GM19463 (cell line): Measurements from ENCODE around the gene TARBP1.
"Not testable (repeated sequence)": the region's sequence is repeated elsewhere in the genome, so short reads cannot be mapped to it uniquely, and the experiment has no call there.

Source experiments
- ATAC-seq: cut with Tn5 transposase; IDR thresholded peaks from one replicate; pipeline ENCODE4 v1.9.1; 2021; ENCODE audit warnings: mild to moderate bottlenecking, moderate library complexity; ENCODE audit not compliant: unreplicated experiment

TARBP1 gene

DNA sequence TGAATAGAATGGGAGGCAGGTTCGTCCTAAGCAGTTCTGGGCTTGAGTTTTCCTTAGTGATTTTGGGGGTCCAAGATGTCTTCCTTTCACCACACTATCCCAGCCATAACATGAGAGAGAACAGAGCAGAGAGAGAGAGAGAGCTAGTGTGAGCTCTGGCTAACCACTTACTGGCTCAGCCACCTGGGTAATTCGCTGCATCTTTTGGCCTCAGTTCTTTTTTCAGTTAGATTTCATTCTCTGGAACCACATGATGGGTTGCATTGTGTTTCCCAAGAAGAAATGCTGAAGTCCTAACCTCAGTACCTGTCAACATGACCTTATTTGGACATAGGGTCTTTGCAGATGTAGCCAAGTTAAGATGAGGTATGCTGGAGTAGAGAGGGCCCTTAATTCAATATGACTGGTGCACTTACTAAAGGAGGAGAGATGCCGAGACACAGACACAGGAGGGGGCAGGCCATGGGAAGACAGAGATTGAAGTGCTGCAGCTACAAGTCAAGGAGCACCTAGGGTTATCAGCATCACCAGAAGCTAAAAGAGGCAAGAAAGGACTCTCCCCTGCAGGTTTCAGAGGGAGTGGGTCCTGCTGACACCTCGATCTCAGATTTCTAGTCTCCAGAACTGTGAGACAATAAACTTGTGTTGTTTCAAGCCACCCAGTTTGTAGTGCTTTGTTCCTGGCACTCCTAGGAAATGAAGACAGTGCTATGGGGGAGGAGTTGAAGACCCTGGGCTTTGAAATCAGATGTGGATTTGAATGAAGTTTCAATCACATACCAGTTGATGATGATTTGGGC, 26.2 kb upstream of the TARBP1 start:
- no peak for ATAC-seq

DNA sequence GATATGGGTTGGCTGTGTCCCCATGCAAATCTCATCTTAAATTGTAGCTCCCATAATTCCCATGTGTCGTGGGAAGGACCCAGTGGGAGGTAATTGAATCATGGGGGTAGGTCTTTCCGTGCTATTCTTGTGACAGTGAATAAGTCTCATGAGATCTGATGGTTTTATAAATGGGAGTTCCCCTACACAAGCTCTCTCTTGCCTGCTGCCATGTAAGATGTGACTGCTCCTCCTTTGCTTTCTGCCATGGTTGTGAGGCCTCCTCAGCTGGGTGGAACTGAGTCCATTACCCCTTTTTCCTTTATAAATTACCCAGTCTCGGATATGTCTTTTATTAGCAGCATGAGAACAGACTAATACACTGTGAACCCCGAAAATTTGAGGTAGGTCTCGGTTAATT, 25.3 kb upstream of the TARBP1 start:
- not testable (repeated sequence) for ATAC-seq

DNA sequence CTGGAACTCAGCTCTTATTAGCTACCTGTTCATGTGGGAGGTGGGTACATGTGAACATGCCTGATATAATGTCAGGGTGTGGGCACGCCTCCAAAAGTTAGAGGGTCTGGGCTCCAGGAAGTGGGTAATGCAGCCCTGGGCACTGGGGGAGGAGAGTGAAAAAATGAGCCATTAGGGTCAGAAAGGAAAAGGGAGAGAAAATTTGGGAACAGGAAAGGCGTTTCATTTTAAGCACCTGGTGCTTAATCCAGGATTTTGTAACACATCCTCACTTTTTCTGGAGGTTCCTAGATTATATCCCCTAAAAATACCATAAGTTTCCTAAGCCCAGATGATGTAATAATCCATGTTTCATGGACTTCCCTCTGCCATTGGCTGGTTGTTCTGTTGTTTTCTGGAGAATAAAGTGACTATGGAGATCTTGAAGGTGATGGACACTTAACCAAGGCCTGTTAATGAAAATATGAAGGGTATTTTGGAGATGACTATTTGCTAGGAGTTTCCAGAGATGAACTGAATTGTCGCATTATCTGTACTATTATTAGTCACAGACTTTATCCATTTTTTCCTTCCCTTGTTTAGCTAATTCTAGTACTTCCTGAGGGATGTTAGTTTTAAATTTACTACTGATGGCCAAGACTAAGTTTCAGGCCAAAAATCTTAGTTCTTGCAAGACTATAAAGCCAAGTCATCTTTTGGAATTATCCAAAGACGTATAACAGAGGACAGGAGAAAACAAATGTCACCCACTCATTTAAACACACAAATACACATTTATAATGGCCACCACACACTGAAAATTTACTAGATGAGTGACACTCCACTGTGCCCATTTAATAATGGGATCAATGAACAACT, 24.4 kb upstream of the TARBP1 start:
- ATAC-seq = no peak

DNA sequence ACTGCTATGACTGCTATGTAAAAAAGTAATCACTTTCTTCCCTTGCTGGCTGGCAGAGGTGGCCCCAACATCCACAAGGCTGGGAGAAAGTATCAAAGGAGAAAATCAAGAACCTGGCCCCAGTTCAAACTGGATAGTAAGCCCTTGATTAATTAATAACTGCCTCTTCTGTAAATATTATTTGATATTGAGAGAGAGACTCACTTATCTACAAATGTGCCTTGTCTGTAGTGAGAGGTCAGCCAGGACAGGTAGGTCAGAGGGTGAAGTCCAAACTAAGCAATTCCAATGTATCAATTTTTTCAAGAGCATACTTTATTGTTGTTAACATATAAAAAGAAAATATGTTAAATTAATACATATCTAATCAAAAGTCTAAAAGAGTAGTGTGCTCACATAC, 23.8 kb upstream of the TARBP1 start:
- no peak for ATAC-seq

DNA sequence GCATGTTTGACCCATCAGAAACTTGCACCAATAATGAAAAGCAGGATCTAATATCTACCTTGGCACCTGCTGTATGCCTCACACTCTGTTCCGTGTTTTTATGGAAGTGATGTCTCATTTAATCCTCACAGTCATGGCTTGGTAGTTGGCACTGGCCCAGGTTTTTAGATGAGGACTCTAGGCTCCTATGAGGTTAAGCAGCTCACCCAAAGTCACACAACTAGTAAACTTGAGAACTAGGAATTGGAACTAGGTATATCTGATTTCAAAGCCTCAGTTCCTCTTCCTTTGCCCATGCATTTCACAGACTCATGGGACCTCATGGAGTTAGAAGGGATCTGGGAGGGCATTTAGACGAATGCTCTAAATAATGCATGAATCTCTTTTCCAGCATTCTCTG, 21.3 kb upstream of the TARBP1 start:
- no peak for ATAC-seq

DNA sequence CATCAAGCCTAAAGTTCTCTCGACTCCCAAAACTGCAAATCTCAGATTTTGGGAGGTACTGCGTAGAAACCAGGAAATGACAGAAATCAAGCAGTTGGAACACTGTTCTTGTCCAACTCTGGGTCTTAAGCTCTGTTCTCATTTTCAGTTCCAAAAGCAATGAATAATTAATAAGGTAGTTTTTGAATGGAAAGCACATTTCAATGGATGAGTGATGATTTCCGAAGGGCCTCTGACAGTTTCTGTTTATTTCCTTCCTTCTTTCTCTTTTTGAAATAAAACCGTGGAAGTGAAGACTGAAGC, 20.9 kb upstream of the TARBP1 start:
- no peak for ATAC-seq

DNA sequence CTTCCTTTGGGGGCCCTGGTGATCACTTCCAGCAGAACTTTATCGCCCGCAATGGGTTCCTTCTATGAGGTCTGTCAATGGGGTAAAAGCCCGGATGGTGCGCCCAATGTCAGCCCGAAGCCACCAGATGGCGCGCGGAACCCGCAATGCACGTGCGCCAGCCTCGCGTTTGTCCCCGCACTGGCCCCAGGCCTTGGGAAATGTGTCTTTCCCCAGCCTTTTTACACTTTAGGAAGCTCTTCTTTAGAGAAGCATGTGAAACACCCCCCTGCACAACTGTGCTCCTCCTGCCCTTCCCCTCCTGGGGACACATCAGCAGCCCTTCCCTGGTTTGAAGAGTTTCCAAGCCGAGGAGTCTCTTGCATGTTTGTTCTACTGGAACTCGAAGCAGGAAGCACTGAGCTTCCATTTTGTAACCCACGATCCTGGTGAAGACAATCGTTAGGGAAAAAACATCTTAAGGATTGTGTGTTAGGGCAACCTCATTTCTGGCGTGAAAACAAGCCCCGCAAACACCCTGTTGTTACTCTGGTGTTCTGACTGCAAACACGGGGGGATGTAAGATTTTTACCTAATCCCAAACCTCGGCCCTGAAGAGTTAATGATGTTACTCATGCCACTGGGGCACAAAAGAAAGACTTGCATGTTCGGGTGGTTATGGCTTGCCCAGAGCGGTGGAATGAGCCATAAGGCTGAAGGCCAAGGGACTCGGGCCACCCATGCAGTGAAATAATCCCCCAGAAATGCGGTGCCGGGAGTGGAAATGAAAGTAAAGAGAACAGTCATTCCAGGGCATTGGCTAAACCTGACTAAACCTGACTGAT, 20.4 kb upstream of the TARBP1 start:
- ATAC-seq = peak; percentile 45

DNA sequence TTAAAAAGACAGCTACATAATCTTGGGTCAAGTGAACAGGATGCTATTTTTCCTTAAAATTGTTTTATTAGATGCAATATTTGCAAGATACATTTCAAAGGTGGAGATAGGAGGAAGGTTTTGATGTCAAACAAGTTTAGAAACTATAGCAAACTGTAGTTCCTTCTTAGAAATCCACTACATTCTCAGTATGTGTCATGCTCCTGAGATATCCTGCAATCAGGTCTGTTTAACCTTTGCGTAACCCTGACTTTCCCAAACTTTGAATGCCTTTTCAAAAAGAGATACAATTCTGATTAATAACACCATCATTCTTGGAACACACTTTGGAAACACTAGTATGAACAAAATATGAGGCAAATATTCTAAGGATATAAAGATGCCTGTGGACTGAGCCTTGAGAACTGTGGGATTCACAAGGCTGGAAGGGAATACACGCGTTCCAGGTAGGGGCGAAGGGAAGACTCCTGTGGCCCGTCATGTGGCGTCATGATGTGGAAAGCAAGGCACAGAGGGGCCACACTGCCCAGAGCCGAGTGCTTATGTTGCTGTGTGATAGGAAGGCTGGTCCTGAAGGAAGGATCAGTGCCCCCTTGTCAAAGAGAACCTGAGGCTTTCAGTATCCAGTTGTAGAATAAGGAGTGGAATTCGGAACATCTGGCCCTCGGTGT, 19.6 kb upstream of the TARBP1 start:
- ATAC-seq = no peak

DNA sequence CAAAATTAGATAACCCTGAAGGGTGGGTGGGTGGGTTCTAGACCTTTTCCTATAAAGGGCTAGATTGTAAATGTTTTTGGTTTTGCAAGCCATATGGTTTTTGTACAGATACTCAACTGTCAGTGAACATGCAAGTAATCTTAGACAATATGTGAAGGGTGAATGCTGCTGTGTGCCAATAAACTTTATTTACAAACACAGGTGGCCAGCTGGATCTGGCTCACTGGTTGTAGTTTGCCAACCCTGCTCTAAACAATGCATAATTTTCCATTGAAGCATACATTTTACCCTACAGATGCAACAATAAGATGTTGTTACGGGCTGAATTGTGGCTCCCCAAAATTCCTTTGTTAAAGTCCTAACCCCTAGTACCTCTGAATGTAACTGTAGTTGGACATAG, 18.6 kb upstream of the TARBP1 start:
- ATAC-seq = no peak

DNA sequence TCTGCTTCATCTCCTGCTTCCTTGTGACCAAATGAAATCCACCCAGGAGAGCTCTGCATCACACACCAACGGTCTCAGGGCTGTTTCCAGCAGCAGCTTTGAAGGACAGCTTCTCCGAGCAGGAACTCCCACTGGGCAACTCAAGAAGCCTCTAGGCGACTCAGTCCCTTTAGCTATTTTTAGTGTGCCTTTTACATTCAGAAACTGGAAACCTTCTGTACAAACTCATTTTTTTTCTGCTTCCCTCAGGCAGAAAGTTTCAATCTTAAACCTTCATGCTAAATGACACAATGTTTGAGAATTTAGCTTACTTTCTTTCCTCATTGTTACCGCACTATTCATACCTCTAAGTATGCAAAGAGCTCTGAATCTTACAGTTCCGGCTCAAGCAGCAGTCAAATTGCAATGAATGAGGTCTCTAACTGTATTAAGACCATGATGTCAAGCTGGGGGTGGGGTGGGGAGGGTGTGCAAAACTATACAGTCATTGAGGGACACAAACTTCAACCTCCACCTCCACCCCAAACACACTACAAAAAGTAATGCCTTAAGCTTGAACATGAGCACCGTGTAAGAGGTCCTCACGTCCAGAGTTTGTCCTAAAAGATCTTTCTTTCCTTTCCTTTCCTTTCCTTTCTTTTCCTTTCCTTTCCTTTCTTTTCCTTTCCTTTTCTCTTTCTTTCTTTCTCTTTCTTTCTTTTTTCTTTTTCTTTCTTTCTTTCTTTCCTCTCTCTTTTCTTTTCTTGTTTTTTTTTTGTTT, 16.4 kb upstream of the TARBP1 start:
- ATAC-seq = peak; percentile 72

DNA sequence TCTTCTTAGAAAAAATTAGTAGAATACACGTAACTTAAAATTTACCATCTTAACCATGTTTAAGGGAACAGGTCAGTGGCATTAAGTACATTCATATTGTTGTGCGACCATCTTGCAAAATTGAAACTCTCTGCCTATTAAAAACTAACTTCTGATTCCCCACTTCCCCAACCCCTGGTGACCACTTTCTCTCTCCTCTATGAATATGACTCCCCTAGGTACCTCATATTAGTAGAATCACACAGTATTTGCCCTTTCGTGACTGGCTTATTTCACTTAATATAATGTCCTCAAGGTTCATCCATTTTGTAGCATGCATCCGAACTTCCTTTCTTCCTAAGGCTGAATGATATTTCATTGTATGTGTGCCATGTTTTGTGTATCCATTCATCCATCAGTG, 15.1 kb upstream of the TARBP1 start:
- ATAC-seq = no peak

DNA sequence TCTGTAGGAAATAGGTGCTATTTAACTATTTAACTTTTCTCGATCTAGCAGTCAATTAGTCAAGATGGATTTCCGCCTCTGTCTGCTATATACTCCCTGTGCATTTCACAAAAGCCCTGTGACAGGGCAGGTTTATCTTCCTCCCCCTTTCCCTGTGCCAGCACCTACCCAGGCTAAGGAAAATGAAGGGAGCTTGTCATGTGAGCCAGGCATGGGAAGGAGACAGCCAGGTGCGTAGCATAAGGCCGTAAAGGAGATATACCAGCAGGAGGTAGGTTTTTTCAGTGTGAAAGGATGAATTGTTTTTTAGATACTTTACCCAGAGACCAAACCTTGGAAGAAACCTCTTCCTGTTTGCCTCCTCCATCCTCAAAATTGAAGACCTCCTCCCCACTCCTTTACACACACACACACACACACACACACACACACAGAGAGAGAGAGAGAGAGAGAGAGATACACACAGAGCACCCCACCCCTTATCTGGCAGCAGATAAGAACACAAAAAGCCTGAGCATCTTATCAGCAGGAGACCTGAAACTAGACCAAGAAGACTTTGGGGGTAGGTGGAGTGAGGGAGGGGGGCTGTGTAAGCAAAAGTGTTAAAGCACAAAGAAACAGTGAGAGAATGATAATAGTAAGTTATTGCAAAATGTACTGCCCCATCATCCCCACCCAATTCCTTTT, 12.0 kb upstream of the TARBP1 start:
- ATAC-seq = no peak

DNA sequence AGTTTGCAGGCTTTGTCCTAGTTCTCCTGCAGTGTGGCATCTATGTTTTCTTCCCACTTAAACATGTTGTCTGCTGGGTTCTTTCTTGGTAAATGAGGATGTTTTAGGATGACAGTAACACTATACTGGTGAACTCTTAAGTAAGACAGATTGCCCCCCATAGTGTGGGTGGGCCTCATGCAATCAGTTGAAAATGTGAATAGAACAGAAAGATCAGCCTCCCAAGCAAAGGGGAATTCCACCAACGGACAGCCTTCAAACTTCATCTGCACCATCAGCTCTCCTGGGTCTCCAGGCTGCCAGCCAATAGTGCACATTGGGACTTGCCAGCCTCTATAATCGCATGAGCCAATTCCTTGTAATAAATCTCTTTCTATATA, 10.7 kb upstream of the TARBP1 start:
- no peak for ATAC-seq

DNA sequence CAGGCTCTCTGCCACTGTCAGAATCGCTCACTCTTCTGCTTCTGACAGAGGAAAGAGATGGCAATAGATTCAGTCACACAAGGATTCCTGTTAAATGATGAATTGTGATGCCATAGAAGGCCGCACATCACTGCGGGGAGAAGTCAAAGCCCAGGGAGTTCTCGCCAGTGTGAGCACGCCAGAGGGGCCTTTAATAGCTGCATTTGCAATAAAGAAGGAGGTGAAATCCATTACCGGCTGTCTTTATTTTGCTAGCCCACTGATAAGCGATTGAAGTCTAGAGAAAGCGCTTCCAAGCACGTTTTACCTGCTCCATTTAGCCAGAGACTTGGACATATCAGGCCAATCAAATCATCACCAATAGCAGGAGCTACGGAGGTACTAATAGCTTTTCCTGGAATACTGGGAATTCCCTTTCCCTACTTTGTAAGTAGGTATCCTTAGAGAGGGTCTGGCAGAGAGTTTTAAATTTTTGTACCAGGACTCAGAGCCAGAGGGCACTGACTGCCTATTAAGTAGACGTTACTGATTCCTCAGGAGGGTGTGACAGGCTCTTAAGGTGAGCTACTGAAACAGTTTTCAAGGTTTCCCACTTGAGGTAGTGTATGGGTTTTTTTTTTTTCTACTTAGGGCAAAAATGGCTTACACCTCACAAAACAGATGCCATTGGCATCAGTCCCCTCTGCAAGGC, 10.2 kb upstream of the TARBP1 start:
- no peak for ATAC-seq

DNA sequence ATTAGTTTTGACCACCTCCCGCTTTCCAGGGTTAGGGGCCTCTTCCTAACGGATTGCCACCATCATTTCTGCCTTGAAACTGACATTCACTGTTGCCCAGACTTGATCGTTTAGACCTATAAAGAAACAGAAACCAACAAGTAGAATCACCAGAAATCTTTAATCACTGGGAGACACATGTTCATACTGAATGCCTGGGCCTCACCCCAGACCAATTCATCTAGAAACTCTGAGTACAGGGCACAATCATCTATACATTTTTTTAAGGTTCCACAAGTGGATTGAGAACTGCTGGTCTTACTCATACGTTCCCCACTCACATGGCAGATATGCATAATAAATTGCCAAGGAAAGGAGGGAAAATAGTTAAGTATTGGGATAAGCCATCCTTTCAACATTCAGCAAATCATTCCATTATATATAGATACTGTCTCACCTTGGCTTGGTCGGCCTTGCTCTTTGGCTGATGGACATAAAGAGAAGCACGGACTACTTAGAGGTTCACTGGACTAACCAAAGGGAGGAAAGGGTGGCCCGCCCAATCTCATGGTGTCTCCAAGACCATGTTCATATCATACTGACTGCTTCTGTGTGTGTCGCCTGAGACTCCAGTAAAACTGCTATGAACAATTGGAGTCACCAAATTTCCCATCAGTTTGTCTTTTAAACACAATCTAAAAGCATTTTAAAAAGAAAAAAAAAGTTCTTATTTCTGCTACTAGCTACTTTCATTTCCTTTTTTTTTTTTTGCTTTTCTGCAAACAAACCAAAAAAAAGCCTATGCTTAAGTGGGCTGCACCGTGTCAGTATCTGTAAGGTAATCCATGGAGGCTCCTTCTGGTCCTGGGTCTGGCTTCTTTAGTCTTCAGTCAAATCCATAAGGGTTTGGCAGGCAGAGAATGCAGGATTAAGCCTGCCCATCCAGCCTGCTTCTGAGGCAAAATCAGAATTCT, 9.4 kb upstream of the TARBP1 start:
- no peak for ATAC-seq

DNA sequence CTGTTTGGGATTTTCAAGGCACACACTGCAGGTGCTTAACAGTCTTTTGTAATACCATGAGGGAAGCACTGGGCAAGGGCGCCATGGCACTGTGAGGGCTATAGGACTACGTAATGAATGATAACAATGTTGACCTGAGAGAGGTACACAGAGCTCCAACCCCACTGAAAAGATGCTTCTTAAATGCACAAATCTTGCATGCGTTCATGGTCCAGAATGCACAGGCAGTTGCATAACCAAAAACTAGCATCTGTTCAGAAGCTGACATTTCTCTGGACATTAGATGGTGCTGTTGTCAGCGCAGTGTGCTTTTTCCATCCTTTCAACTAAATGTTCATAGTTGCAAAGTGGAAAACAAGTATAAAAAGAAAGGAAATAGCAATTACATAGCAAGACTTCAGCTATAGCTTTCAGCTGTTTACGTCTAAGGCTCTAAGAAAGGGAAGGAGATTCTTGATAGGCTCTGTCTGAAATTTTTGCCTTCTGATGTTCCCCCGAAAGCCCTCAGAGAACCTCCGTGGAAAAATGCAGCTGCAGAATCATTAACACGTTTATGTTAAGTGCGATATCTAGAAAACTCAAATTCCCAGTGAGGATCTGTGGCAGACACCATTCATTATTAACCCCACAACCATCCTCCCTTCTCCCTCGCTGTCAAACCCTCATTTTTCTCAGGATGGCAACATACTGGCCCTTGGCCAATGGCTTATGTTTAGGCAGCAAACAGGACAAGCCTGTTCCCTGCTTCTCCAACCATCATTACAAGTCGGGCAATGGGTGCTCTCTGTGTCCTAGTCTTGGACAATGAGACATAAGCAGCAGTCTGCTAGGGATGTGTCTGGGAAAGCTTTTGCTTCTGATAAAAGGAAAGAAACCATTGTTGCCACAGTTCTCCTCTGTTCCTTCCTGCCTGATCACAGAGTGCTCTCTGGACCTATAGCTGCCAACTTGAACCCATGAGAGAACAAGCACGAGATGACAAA, 8.2 kb upstream of the TARBP1 start:
- ATAC-seq = no peak
